Neural cell (in vitro differentiated cells): ENCODE data around the gene FNDC1. TPM values are rescaled to one million over a fixed set of nuclear protein-coding genes. Genes with fewer than 3 reads are reported as not detected.

Source experiments
- H2AFZ ChIP-seq: fragments of 200-600, 300-800 bp; sonication (generic), shearing (Covaris generic); 2 replicates; pipeline ENCODE4 v1.6.0; 2014; ENCODE audit warnings: low read depth, mild to moderate bottlenecking, antibody characterized with exemption, low read length, moderate library complexity
- H3F3A ChIP-seq: fragments of 200-600 bp; shearing (Covaris generic); 2 replicates; pipeline ENCODE4 v1.6.1; 2016; ENCODE audit warnings: mild to moderate bottlenecking, moderate library complexity, mixed read lengths, antibody characterized with exemption, low read length; ENCODE audit not compliant: insufficient read depth, poor library complexity, severe bottlenecking
- H3K27ac ChIP-seq: fragments of 200-600, 300-800 bp; sonication (generic), shearing (Covaris generic); 2 replicates; pipeline ENCODE4 v1.5.1; 2014; ENCODE audit warnings: mild to moderate bottlenecking, low read length, moderate library complexity
- H3K27me3 ChIP-seq: fragments of 300-800, 200-600 bp; sonication (generic), shearing (Covaris generic); 2 replicates; pipeline ENCODE4 v1.6.0; 2014; ENCODE audit warnings: mild to moderate bottlenecking, low read depth, low read length, moderate library complexity; ENCODE audit not compliant: insufficient read depth
- H3K36me3 ChIP-seq: fragments of 300-800, 200-600 bp; sonication (generic), shearing (Covaris generic); 2 replicates; pipeline ENCODE4 v1.5.1; 2014; ENCODE audit warnings: mild to moderate bottlenecking, antibody characterized with exemption, low read length, moderate library complexity; ENCODE audit not compliant: insufficient read depth
- H3K4me2 ChIP-seq: fragments of 300-800, 200-600 bp; sonication (generic), shearing (Covaris generic); 2 replicates; pipeline ENCODE4 v1.6.0; 2014; ENCODE audit warnings: mild to moderate bottlenecking, low read length
- H3K4me3 ChIP-seq: fragments of 300-800, 200-600 bp; sonication (generic), shearing (Covaris generic); 2 replicates; pipeline ENCODE4 v1.5.1; 2014; ENCODE audit warnings: mild to moderate bottlenecking, low read length, moderate library complexity
- H3K79me2 ChIP-seq: fragments of 200-600 bp; shearing (Covaris generic); replicated peaks from 2 replicates; pipeline ENCODE4 v1.6.0; 2014; ENCODE audit warnings: mild to moderate bottlenecking, low read length, moderate library complexity; ENCODE audit not compliant: insufficient read depth
- H3K9ac ChIP-seq: fragments of 300-800, 200-600 bp; sonication (generic), shearing (Covaris generic); 2 replicates; pipeline ENCODE4 v1.6.1; 2016; ENCODE audit warnings: mild to moderate bottlenecking, low read length, mixed read lengths
- H3K9me2 ChIP-seq: fragments of 200-600 bp; shearing (Covaris generic); 2 replicates; pipeline ENCODE4 v1.6.1; 2016; ENCODE audit warnings: mild to moderate bottlenecking, low read length, mixed read lengths; ENCODE audit not compliant: insufficient read depth
- H3K9me3 ChIP-seq: fragments of 200-600, 300-800 bp; sonication (generic), shearing (Covaris generic); 2 replicates; pipeline ENCODE4 v1.6.1; 2016; ENCODE audit warnings: mild to moderate bottlenecking, mixed run types, low read length, moderate library complexity, mixed read lengths
- H4K20me1 ChIP-seq: fragments of 200-600 bp; shearing (Covaris generic); 2 replicates; pipeline ENCODE4 v1.6.1; 2016; ENCODE audit warnings: mild to moderate bottlenecking, mixed run types; ENCODE audit not compliant: insufficient read depth
- EP300 ChIP-seq: fragments of 450-650 bp; conservative IDR thresholded peaks from 2 replicates; pipeline ENCODE4 v1.6.1; 2014; ENCODE audit warnings: antibody characterized with exemption, mild to moderate bottlenecking, moderate library complexity; ENCODE audit not compliant: poor library complexity, severe bottlenecking
- EZH2 ChIP-seq: fragments of 200-600, 300-800 bp; shearing (Covaris generic), sonication (generic); IDR thresholded peaks from 2 replicates; pipeline ENCODE4 v1.6.1; 2014; ENCODE audit warnings: antibody characterized with exemption, low read length, borderline replicate concordance, mild to moderate bottlenecking; ENCODE audit not compliant: insufficient read depth, poor library complexity, severe bottlenecking
- MXI1 ChIP-seq: fragments of 450-650 bp; conservative IDR thresholded peaks from 2 replicates; pipeline ENCODE4 v1.6.1; 2014; ENCODE audit warnings: antibody characterized with exemption, mild to moderate bottlenecking; ENCODE audit not compliant: poor library complexity, severe bottlenecking
- POLR2AphosphoS5 ChIP-seq: IDR thresholded peaks from 2 replicates; pipeline ENCODE4 v1.6.1; 2012
- RAD21 ChIP-seq: fragments of 450-650 bp; conservative IDR thresholded peaks from 2 replicates; pipeline ENCODE4 v1.6.1; 2014; ENCODE audit warnings: antibody characterized with exemption, mild to moderate bottlenecking, moderate library complexity
- SMC3 ChIP-seq: fragments of 450-650 bp; conservative IDR thresholded peaks from 2 replicates; pipeline ENCODE4 v1.6.1; 2014; ENCODE audit warnings: antibody characterized with exemption, mild to moderate bottlenecking, moderate library complexity; ENCODE audit not compliant: poor library complexity
- TAF1 ChIP-seq: IDR thresholded peaks from 2 replicates; pipeline ENCODE4 v1.6.1; 2012; ENCODE audit warnings: low read depth
- polyA plus RNA-seq: library from polyadenylated mRNA; depleted of rRNA; stranded (reverse); fragments of >200 nt; gene quantifications from 2 replicates; pipeline ENCODE4 v1.2.3, GENCODE V29; 2014
- TF ChIP-seq, protein P1 (sequence below): IDR thresholded peaks from 2 replicates; pipeline ENCODE4 v1.6.1; 2012; ENCODE audit warnings: borderline replicate concordance
- TF ChIP-seq, protein P2 (sequence below): fragments of 450-650 bp; IDR thresholded peaks from 2 replicates; pipeline ENCODE4 v1.5.1; 2014; ENCODE audit warnings: antibody characterized with exemption, mild to moderate bottlenecking, moderate library complexity; ENCODE audit not compliant: poor library complexity, severe bottlenecking

Gene FNDC1
- polyA plus RNA-seq, 1 donor from 2014 or later, result not detected

DNA sequence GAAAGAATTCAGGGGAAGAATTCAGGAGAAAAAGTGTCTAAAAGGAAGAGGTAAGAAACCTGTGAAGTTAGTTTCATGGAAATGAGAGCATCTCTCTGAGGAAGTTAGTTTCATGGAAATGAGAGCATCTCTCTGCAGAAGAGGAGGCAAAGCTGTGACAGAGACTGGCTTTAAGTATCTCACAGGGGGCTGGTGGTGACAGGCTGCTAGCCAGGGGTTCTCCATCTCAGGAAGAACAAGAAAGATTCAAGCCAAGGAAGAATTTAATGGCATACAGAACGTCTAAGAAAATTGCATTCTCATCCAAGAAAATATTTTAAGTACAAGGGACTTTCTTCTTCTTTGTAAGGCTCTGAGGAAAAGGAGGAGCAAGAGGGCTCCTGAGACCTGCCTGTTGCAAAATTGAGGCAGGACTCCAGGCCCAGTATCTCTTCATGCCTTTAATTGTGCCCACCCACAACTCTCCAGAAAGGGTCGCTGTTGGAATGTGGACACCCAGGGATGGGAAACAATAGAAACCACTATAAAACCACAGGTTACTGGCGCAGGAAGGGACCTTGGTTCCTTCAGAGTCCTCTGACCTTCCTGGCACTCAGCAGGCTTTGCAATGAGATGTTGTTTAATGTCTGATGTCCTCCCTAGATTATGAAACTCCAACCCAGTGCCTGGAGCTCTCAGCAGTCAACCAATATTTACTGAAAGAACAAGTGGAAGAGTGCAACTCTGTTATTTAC lies 136.8 kb downstream of the FNDC1 start:
- Histone ChIP-seq H3K4me2 (no peak overlapping the region), H3K9me3 (no peaks in the 10 kb centered on the region), H3K4me3 (no peak overlapping the region), H4K20me1 (no peaks in the 10 kb centered on the region), H3K9ac (no peak overlapping the region), H3K36me3 (no peaks in the 10 kb centered on the region), H3K9me2 (no peaks in the 10 kb centered on the region), H3K27ac (no peak overlapping the region), H3K79me2 (no peaks in the 10 kb centered on the region), H3K27me3 (no peaks in the 10 kb centered on the region), H3F3A (no peaks in the 10 kb centered on the region), H2AFZ (no peak overlapping the region)
- TF ChIP-seq MXI1 (no peak), EP300 (no peak), EZH2 (no peak), TAF1 (no peak), SMC3 (no peak), RAD21 (no peak), POLR2AphosphoS5 (no peak)
- TF ChIP-seq, protein P1, sequence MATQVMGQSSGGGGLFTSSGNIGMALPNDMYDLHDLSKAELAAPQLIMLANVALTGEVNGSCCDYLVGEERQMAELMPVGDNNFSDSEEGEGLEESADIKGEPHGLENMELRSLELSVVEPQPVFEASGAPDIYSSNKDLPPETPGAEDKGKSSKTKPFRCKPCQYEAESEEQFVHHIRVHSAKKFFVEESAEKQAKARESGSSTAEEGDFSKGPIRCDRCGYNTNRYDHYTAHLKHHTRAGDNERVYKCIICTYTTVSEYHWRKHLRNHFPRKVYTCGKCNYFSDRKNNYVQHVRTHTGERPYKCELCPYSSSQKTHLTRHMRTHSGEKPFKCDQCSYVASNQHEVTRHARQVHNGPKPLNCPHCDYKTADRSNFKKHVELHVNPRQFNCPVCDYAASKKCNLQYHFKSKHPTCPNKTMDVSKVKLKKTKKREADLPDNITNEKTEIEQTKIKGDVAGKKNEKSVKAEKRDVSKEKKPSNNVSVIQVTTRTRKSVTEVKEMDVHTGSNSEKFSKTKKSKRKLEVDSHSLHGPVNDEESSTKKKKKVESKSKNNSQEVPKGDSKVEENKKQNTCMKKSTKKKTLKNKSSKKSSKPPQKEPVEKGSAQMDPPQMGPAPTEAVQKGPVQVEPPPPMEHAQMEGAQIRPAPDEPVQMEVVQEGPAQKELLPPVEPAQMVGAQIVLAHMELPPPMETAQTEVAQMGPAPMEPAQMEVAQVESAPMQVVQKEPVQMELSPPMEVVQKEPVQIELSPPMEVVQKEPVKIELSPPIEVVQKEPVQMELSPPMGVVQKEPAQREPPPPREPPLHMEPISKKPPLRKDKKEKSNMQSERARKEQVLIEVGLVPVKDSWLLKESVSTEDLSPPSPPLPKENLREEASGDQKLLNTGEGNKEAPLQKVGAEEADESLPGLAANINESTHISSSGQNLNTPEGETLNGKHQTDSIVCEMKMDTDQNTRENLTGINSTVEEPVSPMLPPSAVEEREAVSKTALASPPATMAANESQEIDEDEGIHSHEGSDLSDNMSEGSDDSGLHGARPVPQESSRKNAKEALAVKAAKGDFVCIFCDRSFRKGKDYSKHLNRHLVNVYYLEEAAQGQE, result no peak
- TF ChIP-seq, protein P2, sequence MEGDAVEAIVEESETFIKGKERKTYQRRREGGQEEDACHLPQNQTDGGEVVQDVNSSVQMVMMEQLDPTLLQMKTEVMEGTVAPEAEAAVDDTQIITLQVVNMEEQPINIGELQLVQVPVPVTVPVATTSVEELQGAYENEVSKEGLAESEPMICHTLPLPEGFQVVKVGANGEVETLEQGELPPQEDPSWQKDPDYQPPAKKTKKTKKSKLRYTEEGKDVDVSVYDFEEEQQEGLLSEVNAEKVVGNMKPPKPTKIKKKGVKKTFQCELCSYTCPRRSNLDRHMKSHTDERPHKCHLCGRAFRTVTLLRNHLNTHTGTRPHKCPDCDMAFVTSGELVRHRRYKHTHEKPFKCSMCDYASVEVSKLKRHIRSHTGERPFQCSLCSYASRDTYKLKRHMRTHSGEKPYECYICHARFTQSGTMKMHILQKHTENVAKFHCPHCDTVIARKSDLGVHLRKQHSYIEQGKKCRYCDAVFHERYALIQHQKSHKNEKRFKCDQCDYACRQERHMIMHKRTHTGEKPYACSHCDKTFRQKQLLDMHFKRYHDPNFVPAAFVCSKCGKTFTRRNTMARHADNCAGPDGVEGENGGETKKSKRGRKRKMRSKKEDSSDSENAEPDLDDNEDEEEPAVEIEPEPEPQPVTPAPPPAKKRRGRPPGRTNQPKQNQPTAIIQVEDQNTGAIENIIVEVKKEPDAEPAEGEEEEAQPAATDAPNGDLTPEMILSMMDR, result no peak

DNA sequence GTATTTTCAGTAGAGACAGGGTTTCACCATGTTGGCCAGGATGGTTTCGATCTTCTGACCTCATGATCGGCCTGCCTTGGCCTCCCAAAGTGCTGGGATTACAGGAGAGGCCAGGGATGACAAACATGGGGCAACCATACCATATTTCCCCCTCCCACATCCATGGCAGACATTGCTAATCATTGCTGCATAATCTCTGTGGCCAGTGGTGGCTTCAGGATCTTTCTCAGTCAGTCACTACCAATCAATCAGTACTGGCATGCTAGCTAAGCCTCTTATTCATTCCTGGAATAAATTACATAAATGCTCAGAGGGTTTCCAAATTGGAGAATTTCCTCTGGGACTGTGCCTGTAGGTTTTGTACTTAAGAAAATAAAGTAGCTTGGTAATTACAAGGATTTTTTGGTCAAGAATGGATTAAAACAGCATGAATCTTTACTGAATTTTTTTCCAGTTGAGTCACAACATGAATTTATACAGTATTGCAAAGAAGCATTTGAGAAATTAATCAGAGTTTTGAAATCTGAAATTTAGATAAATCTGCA lies 138.1 kb downstream of the FNDC1 start:
- no peaks in the 10 kb centered on the region for H3K79me2 ChIP-seq
- no peaks in the 10 kb centered on the region for H4K20me1 ChIP-seq
- H3K27ac ChIP-seq, result no peak overlapping the region
- H2AFZ ChIP-seq, result no peak overlapping the region
- H3K9me2 ChIP-seq, result no peaks in the 10 kb centered on the region
- H3F3A ChIP-seq, result no peaks in the 10 kb centered on the region
- no peaks in the 10 kb centered on the region for H3K36me3 ChIP-seq
- H3K27me3 ChIP-seq, result no peaks in the 10 kb centered on the region
- H3K9me3 ChIP-seq, result peaks cover 4% of the 10 kb centered on the region
- no peak overlapping the region for H3K4me3 ChIP-seq
- H3K4me2 ChIP-seq, result no peak overlapping the region
- TF ChIP-seq, protein P2, result no peak
- TF ChIP-seq EP300, result no peak
- no peak for TF ChIP-seq MXI1
- TF ChIP-seq POLR2AphosphoS5, result no peak
- TF ChIP-seq TAF1, result no peak
- TF ChIP-seq, protein P1, result no peak
- no peak for TF ChIP-seq EZH2
- TF ChIP-seq SMC3, result no peak
- TF ChIP-seq RAD21, result no peak
- H3K9ac ChIP-seq, result no peak overlapping the region
